HL-60/S4 (cell line): ENCODE data around the gene LAMTOR1.
"Not testable (repeated sequence)": the region's sequence is repeated elsewhere in the genome, so short reads cannot be mapped to it uniquely, and the experiment has no call there.

Experiments used
- in situ Hi-C: fragments of 300-500 bp; cut with MboI; formaldehyde crosslinking; loops from 2 replicates; pipeline ENCODE4 v1.14.3; 2022; ENCODE audit warnings: low sequenced_read_pairs

The LAMTOR1 gene

DNA sequence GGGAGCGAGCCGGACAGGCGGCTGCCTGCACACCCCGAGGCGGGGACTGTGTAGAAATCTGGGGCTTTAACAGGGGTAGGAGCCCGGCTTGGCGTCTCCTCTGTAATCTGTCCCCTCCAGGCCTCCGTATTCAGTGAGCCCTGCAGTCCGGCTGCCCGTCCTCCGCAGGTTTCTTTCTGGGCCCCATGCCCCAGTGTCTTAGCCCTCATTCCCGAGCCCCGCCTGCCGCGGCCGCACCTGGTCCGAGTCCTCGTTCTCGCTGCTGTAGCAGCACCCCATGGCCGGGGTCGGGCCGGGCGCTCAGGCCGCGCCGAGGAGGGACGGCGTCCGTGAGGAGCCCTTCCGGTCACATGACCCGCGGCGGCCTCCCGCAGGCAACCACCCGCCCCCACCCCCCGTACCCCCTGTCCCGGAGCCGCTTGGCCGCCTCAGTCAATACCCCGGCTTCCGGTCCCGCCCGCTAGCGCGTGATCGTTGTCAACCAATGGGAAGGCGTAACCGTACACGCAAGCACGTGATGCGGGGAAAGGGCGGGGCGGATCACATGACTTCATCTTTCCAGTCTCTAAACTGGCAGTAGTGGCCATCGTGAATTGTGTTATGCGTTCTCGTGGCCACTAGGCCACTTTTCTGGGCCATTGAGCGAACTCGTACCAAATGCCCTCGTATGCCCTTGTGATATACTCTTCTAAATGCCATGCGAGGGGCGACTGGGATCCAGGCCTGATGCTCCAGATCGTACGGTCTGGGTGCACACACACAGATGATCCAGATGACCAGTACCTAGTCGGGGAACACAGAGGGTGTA is at the start of gene LAMTOR1:
Gene LAMTOR1 (minus strand): TSS at position 352 of the 808 bp plus-strand sequence. CDS start 73 bp downstream, at position 279.
- in situ Hi-C loops = no loop called here

DNA sequence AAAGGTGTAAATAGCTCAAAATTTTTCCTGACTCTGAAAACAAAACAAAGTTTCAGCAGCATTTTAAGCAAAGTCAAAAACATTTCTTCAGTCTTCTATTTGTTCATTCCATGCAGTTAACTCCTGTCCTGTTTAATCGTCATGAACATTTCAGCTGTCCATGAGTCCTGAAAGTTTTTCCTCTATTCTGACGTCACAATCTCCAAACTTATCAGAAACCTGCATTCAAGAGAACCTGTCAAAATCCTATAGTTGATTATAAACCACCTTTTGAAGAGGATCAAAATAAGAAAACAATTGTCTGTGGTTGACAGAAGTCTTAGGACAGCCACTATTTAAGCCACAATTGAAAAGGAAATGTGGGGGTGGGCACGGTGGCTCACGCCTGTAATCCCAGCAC is 47.8 kb upstream of the LAMTOR1 start:
- in situ Hi-C loops = loop anchor here (25.0 kb wide), 1 partner anchor 339 kb away; no protein-coding TSS in a partner anchor

DNA sequence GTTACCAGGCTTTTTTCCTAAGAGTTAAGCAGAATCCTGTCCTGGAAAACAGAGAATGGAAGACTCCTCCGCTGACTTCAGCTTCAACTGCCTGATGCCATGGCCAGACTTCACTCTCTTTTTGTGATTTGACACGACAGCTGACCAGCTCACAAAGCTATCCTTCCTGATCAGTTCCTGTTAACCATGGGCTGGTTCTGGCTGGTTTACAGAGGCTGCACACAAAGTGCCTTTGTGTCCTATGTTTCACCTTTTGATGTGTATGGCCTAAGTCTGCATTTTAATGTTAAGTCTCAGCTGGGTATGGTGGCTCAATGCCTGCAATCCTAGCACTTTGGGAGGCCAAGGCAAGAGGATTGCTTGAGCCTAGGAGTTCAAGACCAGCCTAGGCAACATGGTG is 43.5 kb upstream of the LAMTOR1 start:
- in situ Hi-C loops = loop anchor here (10.0 kb wide), 1 partner anchor 112 kb away; no protein-coding TSS in a partner anchor

DNA sequence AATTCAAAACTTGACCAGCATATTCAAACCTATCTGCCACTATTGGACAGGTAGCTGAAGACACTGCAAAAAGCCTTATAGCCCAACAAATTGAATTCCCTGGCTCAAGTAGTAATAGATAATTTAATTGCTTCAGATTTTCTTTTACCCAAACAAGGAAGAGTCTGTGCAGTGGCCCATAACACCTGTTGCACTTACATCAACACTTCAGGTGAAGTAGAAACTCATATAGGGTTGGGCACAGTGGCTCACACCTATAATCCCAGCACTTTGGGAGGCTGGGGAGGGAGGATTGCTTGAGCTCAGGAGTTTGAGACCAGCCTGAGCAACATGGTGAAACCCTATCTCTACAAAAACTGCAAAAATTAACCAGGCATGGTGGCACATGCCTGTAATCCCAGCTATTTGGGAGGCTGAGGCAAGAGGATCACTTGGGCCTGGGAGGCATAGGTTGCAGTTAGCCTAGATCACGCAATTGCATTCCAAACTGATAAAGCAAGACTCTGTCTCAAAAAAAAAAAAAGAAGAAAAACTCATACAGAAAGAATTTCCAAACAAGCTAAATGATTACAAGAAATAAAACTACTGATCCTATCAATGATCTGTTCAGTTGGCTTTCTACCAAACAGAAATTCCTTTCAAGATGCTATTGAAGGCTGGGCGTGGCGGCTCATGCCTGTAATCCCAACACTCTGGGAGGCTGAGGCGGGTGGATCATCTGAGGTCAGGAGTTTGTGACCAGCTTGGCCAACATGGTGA is 41.9 kb upstream of the LAMTOR1 start:
- in situ Hi-C loops = loop anchor here (10.0 kb wide), 1 partner anchor 110 kb away; no protein-coding TSS in a partner anchor

DNA sequence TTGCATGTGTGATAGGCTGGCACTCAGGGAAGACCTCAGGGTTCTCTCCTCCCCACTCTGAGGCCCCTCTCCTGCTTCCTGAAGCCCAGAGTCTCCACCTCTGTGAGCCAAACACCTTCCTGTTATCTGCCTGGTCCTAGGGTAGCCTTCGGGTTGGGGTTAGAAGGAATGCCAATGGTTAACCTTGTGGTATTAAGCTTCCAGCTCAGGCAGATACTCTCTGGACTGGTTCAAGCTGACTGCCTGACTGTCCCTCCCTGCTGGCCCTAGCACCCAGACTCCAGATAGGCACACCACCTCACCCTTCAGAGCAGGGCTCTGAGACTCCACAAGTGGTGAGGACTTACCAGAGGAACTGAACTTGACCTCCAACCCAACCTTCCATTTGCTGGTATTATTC is 39.4 kb upstream of the LAMTOR1 start:
- in situ Hi-C loops = loop anchor here (10.0 kb wide), 1 partner anchor 108 kb away; no protein-coding TSS in a partner anchor

DNA sequence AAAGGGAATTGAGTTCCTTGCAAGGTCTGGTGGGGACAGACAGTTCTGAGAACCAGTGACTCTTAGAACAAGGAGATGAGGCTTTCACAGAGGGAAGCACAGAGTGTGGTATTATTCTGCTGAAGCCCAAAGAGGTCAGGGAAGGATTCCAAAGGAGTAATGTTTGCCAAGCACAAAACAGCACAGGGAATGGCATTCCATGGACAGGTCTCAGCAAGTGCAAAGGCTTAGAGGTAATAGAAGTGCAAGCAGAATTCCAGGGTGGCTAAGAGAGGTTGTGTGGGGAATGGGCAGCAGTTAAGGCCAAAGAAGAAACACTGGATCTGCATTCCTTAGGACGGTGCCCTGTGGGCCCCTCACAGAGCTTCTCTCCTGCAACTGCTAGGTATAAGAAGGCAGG is 39.0 kb upstream of the LAMTOR1 start:
- in situ Hi-C loops = loop anchor here (10.0 kb wide), 1 partner anchor 107 kb away; no protein-coding TSS in a partner anchor

DNA sequence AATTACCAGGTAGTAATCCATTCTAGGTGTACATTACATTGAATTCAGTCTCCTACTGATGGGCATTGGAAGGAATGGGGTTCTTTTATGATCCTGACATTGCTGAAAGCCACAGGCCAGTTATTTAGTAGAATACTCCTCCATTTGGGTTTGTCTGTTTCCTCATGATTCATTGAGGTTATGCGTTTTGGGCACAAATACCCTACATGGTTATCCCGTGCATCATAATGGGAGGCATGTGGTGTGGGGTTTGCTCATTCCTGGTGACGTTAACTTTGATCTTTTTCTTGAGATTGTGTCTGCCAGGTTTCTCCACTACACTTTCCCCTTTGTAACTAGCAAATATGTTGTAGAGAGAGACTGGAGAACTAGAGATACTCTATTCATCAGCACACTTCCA is 38.0 kb upstream of the LAMTOR1 start:
- in situ Hi-C loops = loop anchor here (10.0 kb wide), 1 partner anchor 106 kb away; no protein-coding TSS in a partner anchor

DNA sequence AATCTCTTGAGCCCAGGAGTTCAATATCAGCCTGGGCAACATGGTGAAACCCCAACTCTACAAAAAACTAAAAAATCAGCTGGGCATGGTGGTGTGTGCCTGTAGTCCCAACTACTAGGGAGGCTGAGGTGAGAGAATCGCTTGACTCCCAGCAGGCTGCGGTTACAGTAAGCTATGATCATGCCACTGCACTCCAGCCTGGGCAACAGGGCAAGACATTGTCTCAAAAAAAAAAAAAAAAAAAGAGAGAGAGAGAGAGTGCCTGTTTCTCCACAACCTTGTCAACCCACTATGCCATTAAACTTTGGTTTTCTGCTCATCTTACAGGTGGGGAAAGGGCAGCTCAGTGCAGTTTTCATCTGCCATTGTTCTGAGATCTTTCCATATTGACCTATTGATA is 37.6 kb upstream of the LAMTOR1 start:
- in situ Hi-C loops = loop anchor here (10.0 kb wide), 1 partner anchor 106 kb away; no protein-coding TSS in a partner anchor

DNA sequence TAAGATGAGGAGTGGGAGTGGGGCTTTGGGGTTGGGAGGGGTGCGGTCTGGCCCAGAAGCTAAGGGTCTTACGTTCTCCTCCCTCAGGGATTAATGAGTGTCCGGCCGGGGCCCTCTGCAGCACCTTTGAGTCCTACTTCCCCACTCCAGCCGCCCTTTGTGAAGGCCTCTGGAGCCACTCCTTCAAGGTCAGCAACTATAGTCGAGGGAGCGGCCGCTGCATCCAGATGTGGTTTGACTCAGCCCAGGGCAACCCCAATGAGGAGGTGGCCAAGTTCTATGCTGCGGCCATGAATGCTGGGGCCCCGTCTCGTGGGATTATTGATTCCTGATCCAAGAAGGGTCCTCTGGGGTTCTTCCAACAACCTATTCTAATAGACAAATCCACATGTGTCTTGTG is 36.4 kb upstream of the LAMTOR1 start:
- in situ Hi-C loops = no loop called here

DNA sequence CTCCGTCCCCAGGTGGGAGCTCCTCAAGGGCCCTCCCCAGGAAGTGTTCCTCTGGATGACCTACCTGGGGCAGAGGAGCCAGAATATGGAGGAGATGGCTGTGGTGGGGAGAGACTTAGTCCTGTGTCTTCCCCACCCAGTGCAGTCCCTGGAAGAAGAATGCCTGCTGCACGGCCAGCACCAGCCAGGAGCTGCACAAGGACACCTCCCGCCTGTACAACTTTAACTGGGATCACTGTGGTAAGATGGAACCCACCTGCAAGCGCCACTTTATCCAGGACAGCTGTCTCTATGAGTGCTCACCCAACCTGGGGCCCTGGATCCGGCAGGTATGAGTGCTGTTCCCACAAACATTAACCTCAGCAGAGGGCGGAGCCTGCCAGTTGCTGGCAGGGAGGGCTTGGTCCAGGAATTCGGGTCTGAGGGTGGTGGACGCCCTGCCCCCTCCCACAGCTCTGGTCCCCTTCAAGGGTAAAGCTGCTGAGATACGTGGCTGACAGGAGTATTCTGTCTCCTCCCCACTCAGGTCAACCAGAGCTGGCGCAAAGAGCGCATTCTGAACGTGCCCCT is 35.8 kb upstream of the LAMTOR1 start:
- in situ Hi-C loops = no loop called here

DNA sequence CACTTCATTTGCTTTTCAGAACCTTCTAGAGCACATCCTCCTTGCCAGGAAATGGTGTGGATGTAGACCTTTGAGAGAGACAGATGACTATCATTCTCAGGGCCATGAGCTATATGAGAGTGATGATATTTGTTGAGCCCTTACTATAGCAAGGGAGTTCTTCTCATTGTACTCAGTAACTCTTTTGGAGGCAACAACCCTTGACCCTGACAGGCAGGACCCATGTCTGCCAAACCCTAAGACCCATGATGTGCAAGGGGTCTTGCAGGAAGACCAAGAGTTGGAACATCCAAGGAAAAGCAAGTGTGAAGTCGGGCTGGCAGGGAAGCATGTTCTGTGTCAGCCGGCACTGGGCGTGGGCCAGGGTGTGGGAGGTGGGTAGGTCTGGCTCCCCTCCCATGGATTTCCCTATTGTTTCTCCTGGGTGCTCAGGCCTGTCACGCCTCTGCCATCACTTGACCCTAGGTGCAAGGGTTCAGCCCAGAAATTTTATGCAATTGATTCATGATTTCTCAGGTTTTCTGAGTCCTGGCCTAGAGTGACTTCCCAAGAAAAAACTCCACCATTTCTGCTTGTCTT is 33.7 kb upstream of the LAMTOR1 start:
- in situ Hi-C loops = no loop called here

DNA sequence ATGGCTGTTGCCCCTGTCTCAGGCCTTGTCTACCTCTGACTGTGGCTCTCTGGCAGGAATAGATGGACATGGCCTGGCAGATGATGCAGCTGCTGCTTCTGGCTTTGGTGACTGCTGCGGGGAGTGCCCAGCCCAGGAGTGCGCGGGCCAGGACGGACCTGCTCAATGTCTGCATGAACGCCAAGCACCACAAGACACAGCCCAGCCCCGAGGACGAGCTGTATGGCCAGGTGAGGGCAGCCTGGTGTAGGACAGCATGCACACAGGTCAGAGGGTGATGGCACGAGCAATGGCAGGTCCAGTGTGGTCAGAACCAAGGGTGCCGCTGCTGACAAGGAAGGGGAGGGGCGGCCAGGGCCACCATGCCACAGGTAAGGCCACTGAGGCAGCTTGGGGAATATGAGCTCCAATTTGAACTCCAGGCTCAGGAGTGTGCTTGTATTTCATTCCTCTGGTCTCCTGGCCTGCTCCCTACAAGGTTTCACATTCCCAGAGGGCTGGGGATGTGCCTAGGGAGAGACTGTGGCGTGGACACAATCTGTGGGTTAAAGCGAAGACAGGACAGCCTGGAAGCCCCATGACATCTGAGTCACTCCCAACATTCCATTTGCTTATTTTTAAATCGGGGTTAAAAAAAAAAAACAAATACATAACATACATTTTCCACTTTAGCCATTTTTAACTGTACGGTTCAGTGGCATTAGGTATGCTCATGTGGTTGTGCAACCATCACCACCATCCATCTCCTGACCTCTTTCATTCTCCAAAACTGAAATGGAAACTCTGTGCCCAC is 33.0 kb upstream of the LAMTOR1 start:
- in situ Hi-C loops = no loop called here

DNA sequence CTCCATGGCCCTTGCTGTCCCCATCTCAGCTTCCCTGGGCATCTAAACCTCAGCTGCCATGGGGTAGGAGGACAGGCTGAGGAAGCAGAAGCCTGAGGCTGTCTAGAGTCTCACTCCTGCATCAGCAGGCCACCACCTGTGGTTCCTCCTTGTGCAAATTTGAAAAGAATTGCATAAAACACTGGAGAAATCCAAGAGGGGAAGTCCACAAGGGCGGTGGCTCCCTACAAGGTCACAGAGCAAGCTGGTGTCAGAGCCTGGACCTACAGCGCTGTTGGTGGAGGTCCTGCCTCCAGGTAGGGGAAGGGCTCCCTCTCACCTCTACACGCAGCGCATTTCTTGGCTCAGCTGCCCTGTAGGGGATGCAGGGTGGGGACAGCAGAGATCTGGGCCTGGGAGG is 32.4 kb upstream of the LAMTOR1 start, which contains the start of gene FOLR3:
Gene FOLR3 (plus strand): TSS at position 253 of the 400 bp plus-strand sequence. CDS start 228 bp downstream, outside the sequence.
- in situ Hi-C loops = not testable (repeated sequence)

DNA sequence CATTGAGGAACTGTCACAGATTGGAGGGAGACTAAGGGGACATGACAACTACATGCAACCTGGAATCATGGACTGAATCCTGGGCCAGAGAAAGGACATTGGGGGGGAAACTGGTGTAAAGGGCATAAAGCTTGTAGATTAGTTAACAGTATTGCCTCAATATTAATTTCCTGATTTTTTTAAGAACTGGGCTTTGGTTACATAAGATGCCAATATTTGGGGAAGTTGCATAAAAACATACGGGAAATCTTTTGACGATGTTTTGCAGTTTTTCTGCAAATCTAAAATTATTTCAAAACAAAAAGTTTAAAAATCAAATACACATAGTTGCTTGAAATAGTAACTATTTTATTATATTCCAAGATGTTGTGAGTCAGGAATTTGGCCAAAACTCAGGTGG is 29.5 kb upstream of the LAMTOR1 start:
- in situ Hi-C loops = no loop called here

DNA sequence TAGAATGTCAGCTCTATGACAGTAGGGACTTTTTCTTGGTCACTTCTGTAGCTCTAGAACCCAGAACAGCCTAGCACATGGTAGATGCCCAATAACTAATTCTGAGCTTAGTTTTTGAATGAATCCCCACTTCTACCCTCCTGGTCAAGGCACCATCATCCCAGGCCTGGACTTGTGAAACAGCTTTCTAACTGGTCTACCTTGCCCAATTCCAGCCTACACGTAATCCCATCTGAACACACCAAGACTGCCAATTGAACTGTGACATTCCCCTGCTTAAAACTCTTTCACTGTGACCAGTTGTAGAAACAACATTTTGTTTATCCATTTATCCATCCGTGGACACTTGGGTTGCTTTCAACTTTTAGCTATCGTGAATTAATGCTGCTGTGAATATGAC is 26.3 kb upstream of the LAMTOR1 start:
- in situ Hi-C loops = no loop called here

DNA sequence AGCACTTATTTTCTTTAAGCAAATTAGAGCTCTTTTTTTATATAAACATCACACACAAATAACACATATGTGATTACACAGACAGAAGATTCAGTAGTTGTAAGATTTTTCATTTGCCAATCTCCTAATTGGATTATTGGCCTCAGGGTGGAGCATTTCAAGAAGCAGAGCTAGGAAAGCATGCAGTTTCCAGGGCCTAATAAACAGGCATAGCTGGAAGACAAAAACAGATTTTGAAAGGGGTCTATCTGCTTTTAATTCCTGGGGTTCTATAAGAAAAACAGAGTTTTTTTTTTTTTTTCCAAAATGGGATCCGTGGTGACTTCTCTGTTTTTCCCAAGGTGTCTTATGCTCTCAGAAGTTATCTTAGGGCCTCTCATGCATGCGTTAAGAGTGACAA is 24.8 kb upstream of the LAMTOR1 start:
- in situ Hi-C loops = no loop called here

DNA sequence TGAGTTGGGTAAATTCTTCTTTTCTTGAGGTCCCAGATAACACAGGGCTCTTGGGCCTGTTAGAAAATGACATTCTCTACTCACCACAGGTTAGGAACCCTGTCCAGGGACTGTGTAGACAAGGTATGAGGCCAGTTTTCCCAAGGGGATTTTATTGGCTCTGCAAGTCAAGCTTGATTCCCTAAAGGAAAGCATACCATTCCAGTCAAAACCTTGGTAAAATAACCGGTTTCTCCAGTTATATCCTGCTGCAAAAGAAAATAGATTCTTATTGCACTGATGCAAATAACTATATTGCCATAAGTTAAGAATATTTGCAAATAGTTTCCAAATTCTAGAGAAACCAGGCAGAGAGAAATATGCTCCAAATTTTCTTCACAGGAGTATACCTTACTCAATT is 22.9 kb upstream of the LAMTOR1 start:
- in situ Hi-C loops = no loop called here

DNA sequence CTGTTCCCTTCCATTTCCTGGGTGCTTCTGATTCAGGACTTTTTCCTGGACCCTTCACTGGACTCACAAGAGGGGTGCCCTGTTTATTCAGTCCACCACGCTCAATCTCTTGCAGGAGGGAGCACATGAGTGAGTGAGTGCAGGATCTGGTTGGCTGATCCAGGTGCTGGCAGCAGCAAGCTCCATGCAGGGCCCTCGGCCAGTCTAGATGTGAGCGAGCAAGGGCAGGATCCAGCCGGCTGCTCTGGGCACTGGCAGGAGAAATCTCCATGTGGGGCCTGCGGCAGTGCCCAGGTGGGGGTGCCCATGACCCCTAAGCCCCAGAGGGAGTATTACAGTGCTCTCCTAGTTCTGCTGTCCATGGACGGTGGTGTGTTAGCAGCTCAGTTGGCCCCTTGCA is 20.9 kb upstream of the LAMTOR1 start:
- in situ Hi-C loops = no loop called here

DNA sequence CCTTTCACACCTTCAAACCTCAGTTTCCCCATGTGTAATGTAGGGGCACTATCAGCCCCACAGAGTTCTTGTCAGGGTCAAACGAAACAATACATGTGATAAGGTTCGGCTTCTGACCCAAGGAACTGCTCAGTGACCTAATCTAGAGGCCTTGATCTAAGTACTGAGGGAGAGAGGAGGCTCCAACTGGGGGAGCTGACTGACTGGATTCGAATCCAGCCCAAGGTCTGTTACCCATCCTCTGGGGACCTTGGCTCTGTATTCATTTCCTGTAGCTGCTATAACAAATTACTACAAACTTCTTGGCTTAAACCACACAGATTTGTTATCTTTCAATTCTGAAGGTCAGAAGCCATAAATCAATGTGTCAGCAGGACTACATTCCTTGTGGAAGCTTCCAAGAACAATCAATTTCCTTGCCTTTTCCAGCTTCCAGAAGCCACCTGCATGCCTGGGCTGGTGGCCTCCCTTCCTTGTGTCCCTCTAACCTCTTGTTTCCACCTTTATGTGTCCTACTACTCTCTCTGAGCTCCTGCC is 20.1 kb upstream of the LAMTOR1 start:
- in situ Hi-C loops = no loop called here

DNA sequence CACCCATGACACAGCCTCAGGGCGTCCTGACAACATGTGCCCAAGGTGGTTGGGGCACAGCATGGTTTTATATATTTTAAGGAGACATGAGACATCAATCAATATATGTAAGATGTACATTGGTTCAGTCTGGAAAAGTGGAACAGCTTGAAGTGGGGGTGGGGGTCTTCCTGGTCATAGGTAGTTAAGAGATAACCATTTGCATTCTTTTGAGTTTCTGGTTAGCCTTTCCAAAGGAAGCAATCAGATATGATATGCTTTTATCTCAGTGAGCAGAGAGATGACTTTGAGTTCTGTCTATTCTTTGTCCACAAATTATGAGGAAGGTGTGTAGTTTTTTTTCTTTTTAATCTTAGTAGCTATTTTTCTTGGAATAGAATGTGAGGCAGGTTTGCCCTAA is 19.5 kb upstream of the LAMTOR1 start:
- in situ Hi-C loops = no loop called here
